Measurements from ENCODE around the gene LDHAL6B. TPM values are rescaled to one million over a fixed set of nuclear protein-coding genes. Genes with fewer than 3 reads are reported as not detected.

The LDHAL6B gene
- total and polyA plus RNA-seq, 2 experiments from 2014 or later: not detected

- Histone ChIP-seq H4K20me1 (replicated peaks; ENCODE audit: insufficient read depth) (no peaks in the 10 kb centered on the region), H3K4me1 (ENCODE audit: insufficient read depth) (no peaks in the 10 kb centered on the region), H3K27me3 (ENCODE audit: insufficient read depth) (no peaks in the 10 kb centered on the region), H3K27ac (ENCODE audit: low read depth) (no peak overlapping the region), H3K9me2 (ENCODE audit: insufficient read depth) (no peaks in the 10 kb centered on the region), H3K4me3 (no peak overlapping the region), H3F3A (replicated peaks; ENCODE audit: low read depth) (no peaks in the 10 kb centered on the region), H2AFZ (no peak overlapping the region), H3K4me2 (no peak overlapping the region), H3K36me3 (ENCODE audit: insufficient read depth) (peaks cover 14% of the 10 kb centered on the region), H3K79me2 (replicated peaks; ENCODE audit: insufficient read depth) (no peaks in the 10 kb centered on the region)
- H3K36me3 Mint-ChIP-seq (ENCODE audit: low read depth): peaks cover 33% of the 10 kb centered on the region
- no peaks in the 10 kb centered on the region for H3K27me3 Mint-ChIP-seq (ENCODE audit: insufficient read depth, low read depth, poor library complexity)
- ATAC-seq (no peak), DNase-seq (ENCODE audit: low spot score) (no peak)
- TF ChIP-seq, protein P1, sequence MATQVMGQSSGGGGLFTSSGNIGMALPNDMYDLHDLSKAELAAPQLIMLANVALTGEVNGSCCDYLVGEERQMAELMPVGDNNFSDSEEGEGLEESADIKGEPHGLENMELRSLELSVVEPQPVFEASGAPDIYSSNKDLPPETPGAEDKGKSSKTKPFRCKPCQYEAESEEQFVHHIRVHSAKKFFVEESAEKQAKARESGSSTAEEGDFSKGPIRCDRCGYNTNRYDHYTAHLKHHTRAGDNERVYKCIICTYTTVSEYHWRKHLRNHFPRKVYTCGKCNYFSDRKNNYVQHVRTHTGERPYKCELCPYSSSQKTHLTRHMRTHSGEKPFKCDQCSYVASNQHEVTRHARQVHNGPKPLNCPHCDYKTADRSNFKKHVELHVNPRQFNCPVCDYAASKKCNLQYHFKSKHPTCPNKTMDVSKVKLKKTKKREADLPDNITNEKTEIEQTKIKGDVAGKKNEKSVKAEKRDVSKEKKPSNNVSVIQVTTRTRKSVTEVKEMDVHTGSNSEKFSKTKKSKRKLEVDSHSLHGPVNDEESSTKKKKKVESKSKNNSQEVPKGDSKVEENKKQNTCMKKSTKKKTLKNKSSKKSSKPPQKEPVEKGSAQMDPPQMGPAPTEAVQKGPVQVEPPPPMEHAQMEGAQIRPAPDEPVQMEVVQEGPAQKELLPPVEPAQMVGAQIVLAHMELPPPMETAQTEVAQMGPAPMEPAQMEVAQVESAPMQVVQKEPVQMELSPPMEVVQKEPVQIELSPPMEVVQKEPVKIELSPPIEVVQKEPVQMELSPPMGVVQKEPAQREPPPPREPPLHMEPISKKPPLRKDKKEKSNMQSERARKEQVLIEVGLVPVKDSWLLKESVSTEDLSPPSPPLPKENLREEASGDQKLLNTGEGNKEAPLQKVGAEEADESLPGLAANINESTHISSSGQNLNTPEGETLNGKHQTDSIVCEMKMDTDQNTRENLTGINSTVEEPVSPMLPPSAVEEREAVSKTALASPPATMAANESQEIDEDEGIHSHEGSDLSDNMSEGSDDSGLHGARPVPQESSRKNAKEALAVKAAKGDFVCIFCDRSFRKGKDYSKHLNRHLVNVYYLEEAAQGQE (IDR thresholded peaks at IDR 0.05; ENCODE audit: unreplicated experiment): no peak
- TF ChIP-seq ETS1 (IDR thresholded peaks at IDR 0.05) (no peak), CREB1 (CRISPR knock-in tag; IDR thresholded peaks at IDR 0.05; ENCODE audit: low read depth) (no peak), CTCF (conservative IDR thresholded peaks at IDR 0.05; ENCODE audit: low read depth in 2 of 2) (no peak), ZNF114 (CRISPR knock-in tag; IDR thresholded peaks at IDR 0.05) (no peak), NANOG (IDR thresholded peaks at IDR 0.05; ENCODE audit: borderline replicate concordance) (no peak), ZNF331 (CRISPR knock-in tag; IDR thresholded peaks at IDR 0.05; ENCODE audit: low read depth) (no peak), EZH2 (IDR thresholded peaks at IDR 0.05; ENCODE audit: low read depth, unreplicated experiment) (no peak), EZH2phosphoT487 (IDR thresholded peaks at IDR 0.05; ENCODE audit: unreplicated experiment) (no peak), STAT1 (IDR thresholded peaks at IDR 0.05; ENCODE audit: unreplicated experiment) (no peak), POLR2AphosphoS5 (IDR thresholded peaks at IDR 0.05; ENCODE audit: low read depth) (no peak), JUNB (IDR thresholded peaks at IDR 0.05; ENCODE audit: unreplicated experiment) (no peak), ZNF462 (CRISPR knock-in tag; IDR thresholded peaks at IDR 0.05) (no peak)
- peaks cover 2% of the 10 kb centered on the region; the same call in 2 of the 3 replicates for H3K9me3 Mint-ChIP-seq
- H3K4me3 Mint-ChIP-seq: no peak overlapping the region
- peaks cover 7% of the 10 kb centered on the region; the same call in 2 of the 3 replicates for H3K4me1 Mint-ChIP-seq
- H3K27ac Mint-ChIP-seq: no peak overlapping the region
Measured at GRCh38 chr15:59176653-59177316, 29.9 kb upstream of the LDHAL6B start.
